H9 (cell line): ENCODE results near the gene NHLRC4. TPM values are rescaled to one million over a fixed set of nuclear protein-coding genes. Genes with fewer than 3 reads are reported as not detected.

Experiments used
- DNase-seq: peaks from one replicate; pipeline ENCODE4 v3.0.0-alpha.2; 2017
- H2AFZ ChIP-seq: one replicate; pipeline ENCODE4 v1.6.1; 2013; ENCODE audit warnings: mild to moderate bottlenecking, low read length, control low read depth, moderate library complexity
- H2AK5ac ChIP-seq: 2 replicates; pipeline ENCODE4 v1.6.1; 2013; ENCODE audit warnings: low read length, control low read depth, mixed read lengths; ENCODE audit not compliant: insufficient read length
- H2BK120ac ChIP-seq: one replicate; pipeline ENCODE4 v1.6.1; 2013; ENCODE audit warnings: low read depth, mild to moderate bottlenecking, low read length, control low read depth, inconsistent platforms; ENCODE audit not compliant: poor library complexity, severe bottlenecking
- H2BK12ac ChIP-seq: 2 replicates; pipeline ENCODE4 v1.6.1; 2013; ENCODE audit warnings: low read length, control low read depth, mixed read lengths, low read depth; ENCODE audit not compliant: insufficient read length
- H2BK15ac ChIP-seq: 2 replicates; pipeline ENCODE4 v1.6.1; 2013; ENCODE audit warnings: low read depth, low read length, control low read depth
- H2BK20ac ChIP-seq: one replicate; pipeline ENCODE4 v1.6.1; 2013; ENCODE audit warnings: low read depth, mild to moderate bottlenecking, low read length, control low read depth, inconsistent platforms; ENCODE audit not compliant: poor library complexity, severe bottlenecking
- H2BK5ac ChIP-seq: 2 replicates; pipeline ENCODE4 v1.6.1; 2013; ENCODE audit warnings: low read length, control low read depth, mixed read lengths; ENCODE audit not compliant: insufficient read length
- H3K14ac ChIP-seq: 2 replicates; pipeline ENCODE4 v1.6.1; 2013; ENCODE audit warnings: low read length, control low read depth; ENCODE audit not compliant: insufficient read depth
- H3K18ac ChIP-seq: 2 replicates; pipeline ENCODE4 v1.6.1; 2013; ENCODE audit warnings: low read depth, mild to moderate bottlenecking, mixed read lengths, low read length, control low read depth; ENCODE audit not compliant: insufficient read length
- H3K23ac ChIP-seq: 2 replicates; pipeline ENCODE4 v1.6.1; 2013; ENCODE audit warnings: low read length, control low read depth, mixed read lengths, low read depth; ENCODE audit not compliant: insufficient read length
- H3K23me2 ChIP-seq: 2 replicates; pipeline ENCODE4 v1.6.1; 2013; ENCODE audit warnings: low read depth, mild to moderate bottlenecking, mixed read lengths, low read length, control low read depth; ENCODE audit not compliant: insufficient read length, poor library complexity, severe bottlenecking
- H3K27ac ChIP-seq: 2 replicates; pipeline ENCODE4 v1.5.1; 2013; ENCODE audit warnings: low read length, control low read depth, mixed read lengths, low read depth; ENCODE audit not compliant: insufficient read length
- H3K27me3 ChIP-seq: 2 replicates; pipeline ENCODE4 v1.6.1; 2013; ENCODE audit warnings: low read length, control low read depth, inconsistent platforms; ENCODE audit not compliant: insufficient read depth
- H3K4ac ChIP-seq: 2 replicates; pipeline ENCODE4 v1.6.1; 2013; ENCODE audit warnings: low read depth, mild to moderate bottlenecking, control low read depth, inconsistent platforms, low read length, moderate library complexity
- H3K4me1 ChIP-seq: 2 replicates; pipeline ENCODE4 v1.6.1; 2013; ENCODE audit warnings: low read length, control low read depth, inconsistent platforms; ENCODE audit not compliant: insufficient read depth
- H3K4me2 ChIP-seq: 2 replicates; pipeline ENCODE4 v1.6.1; 2013; ENCODE audit warnings: low read length, control low read depth, mixed read lengths; ENCODE audit not compliant: insufficient read length, insufficient read depth
- H3K56ac ChIP-seq: 2 replicates; pipeline ENCODE4 v1.6.1; 2013; ENCODE audit warnings: low read depth, mild to moderate bottlenecking, mixed read lengths, low read length, control low read depth; ENCODE audit not compliant: insufficient read length
- H3K79me1 ChIP-seq: 2 replicates; pipeline ENCODE4 v1.6.1; 2013; ENCODE audit warnings: low read depth, mild to moderate bottlenecking, moderate library complexity, low read length, control low read depth, inconsistent platforms; ENCODE audit not compliant: insufficient read depth, poor library complexity, severe bottlenecking
- H3K79me2 ChIP-seq: 2 replicates; pipeline ENCODE4 v1.6.1; 2013; ENCODE audit warnings: low read length, control low read depth, inconsistent platforms; ENCODE audit not compliant: insufficient read depth
- H3K9ac ChIP-seq: 2 replicates; pipeline ENCODE4 v1.6.1; 2013; ENCODE audit warnings: low read length, control low read depth, mixed read lengths; ENCODE audit not compliant: insufficient read length; ENCODE audit errors: extremely low read depth
- H3K9me3 ChIP-seq: one replicate; pipeline ENCODE4 v1.6.1; 2013; ENCODE audit warnings: low read depth, low read length, inconsistent platforms; ENCODE audit not compliant: control insufficient read depth
- H3T11ph ChIP-seq: one replicate; pipeline ENCODE4 v1.6.1; 2013; ENCODE audit warnings: mild to moderate bottlenecking, low read length, control low read depth, inconsistent platforms
- H4K20me1 ChIP-seq: one replicate; pipeline ENCODE4 v1.6.1; 2013; ENCODE audit not compliant: control insufficient read depth, insufficient read length, insufficient read depth
- H4K5ac ChIP-seq: 2 replicates; pipeline ENCODE4 v1.6.1; 2013; ENCODE audit warnings: low read depth, mild to moderate bottlenecking, mixed read lengths, low read length, control low read depth; ENCODE audit not compliant: insufficient read length
- H4K8ac ChIP-seq: replicated peaks from 2 replicates; pipeline ENCODE4 v1.6.1; 2013; ENCODE audit warnings: low read length, control low read depth, mixed read lengths, low read depth; ENCODE audit not compliant: insufficient read length
- H4K91ac ChIP-seq: 2 replicates; pipeline ENCODE4 v1.6.1; 2013; ENCODE audit warnings: low read depth, mild to moderate bottlenecking, moderate library complexity, mixed read lengths, low read length, control low read depth; ENCODE audit not compliant: insufficient read length
- H3K27ac Mint-ChIP-seq, 3 experiments: 2 replicates in 2 of 3; 3 replicates in 1 of 3; pipeline ENCODE4 v1.8.0; 2020 to 2021; ENCODE audit warnings: mixed read lengths in 3 of 3, mild to moderate bottlenecking in 1 of 3, moderate library complexity in 1 of 3
- H3K27me3 Mint-ChIP-seq: 2 replicates; pipeline ENCODE4 v1.8.0; 2021; ENCODE audit warnings: low read depth, mild to moderate bottlenecking, moderate library complexity, mixed read lengths
- H3K36me3 Mint-ChIP-seq, 3 experiments: 2 replicates in 2 of 3; 3 replicates in 1 of 3; pipeline ENCODE4 v1.8.0; 2020 to 2021; ENCODE audit warnings: low read depth in 3 of 3, mixed read lengths in 3 of 3; ENCODE audit not compliant: insufficient read depth in 1 of 3
- H3K4me1 Mint-ChIP-seq, 2 experiments: 2 replicates each; pipeline ENCODE4 v1.8.0; 2020; ENCODE audit warnings: mixed read lengths in 2 of 2
- H3K4me3 Mint-ChIP-seq, 2 experiments: 2 replicates in 1 of 2; 3 replicates in 1 of 2; pipeline ENCODE4 v1.8.0; 2020 to 2021; ENCODE audit warnings: mild to moderate bottlenecking in 2 of 2, mixed read lengths in 2 of 2, moderate library complexity in 1 of 2
- H3K9me3 Mint-ChIP-seq, 2 experiments: 2 replicates in 1 of 2; 3 replicates in 1 of 2; pipeline ENCODE4 v1.8.0; 2020; ENCODE audit warnings: mild to moderate bottlenecking in 2 of 2, mixed read lengths in 2 of 2, moderate library complexity in 1 of 2
- CTCF ChIP-seq: fragments of 200-600 bp; sonication (generic); conservative IDR thresholded peaks from 3 replicates; pipeline ENCODE4 v1.8.0; 2021; ENCODE audit warnings: antibody characterized with exemption, mild to moderate bottlenecking
- WGBS: extraction: QIAGEN DNeasy Blood & Tissue Kit; methylation state at CpG from one replicate; pipeline ENCODE4 v1.1.7; 2013; ENCODE audit warnings: missing lambda C conversion rate, low lambda C conversion rate, mixed read lengths; ENCODE audit not compliant: insufficient read length; ENCODE audit errors: extremely low coverage; 5-methylcytosine and 5-hydroxymethylcytosine counted together
- total RNA-seq: library from RNA; stranded (reverse); gene quantifications from 2 replicates; pipeline ENCODE4 v1.2.1, GENCODE V29; 2021

NHLRC4 gene
- total RNA-seq, 1 experiment from 2014 or later: 0.42 TPM

- H2BK20ac ChIP-seq: no peak overlapping the region
Observed at GRCh38 chr16:549544-550263, 17.1 kb upstream of the NHLRC4 start.

More at GRCh38 chr16:549544-550263, 17.1 kb upstream of the NHLRC4 start:
- Histone ChIP-seq H3K56ac (no peak overlapping the region), H3K23me2 (no peaks in the 10 kb centered on the region), H3K18ac (no peak overlapping the region), H2AK5ac (no peak overlapping the region), H2BK5ac (no peak overlapping the region), H3K27ac (no peak overlapping the region), H2BK12ac (no peak overlapping the region), H4K91ac (no peak overlapping the region), H3K23ac (no peak overlapping the region), H2BK120ac (no peak overlapping the region), H4K20me1 (no peaks in the 10 kb centered on the region), H3T11ph (no peak overlapping the region), H3K9ac (no peak overlapping the region), H3K9me3 (no peaks in the 10 kb centered on the region), H2BK15ac (no peak overlapping the region), H3K4me2 (no peak overlapping the region), H4K5ac (no peak overlapping the region), H3K79me1 (no peaks in the 10 kb centered on the region), H4K8ac (no peak overlapping the region), H3K14ac (no peak overlapping the region), H3K79me2 (no peaks in the 10 kb centered on the region), H2AFZ (no peak overlapping the region), H3K4me1 (no peaks in the 10 kb centered on the region), H3K4ac (no peak overlapping the region), H3K27me3 (no peaks in the 10 kb centered on the region)
- Mint-ChIP-seq H3K36me3 (peaks cover 0 to 8% (median 2%) of the 10 kb centered on the region in 3 experiments; a peak in 3 of 7 replicates), H3K4me3 (no peak overlapping the region), H3K27ac (no peak overlapping the region; a peak in 1 of 7 replicates), H3K4me1 (no peaks in the 10 kb centered on the region), H3K9me3 (no peaks in the 10 kb centered on the region), H3K27me3 (no peaks in the 10 kb centered on the region)
- no CpG with 5 or more reads among the region's 54 CpGs for WGBS
- peak; percentile 70 for TF ChIP-seq CTCF
- DNase-seq: peak; percentile 72
